Rectal smooth muscle tissue (tissue), 1 donor: Measurements from ENCODE around the gene DRAM1.

Source experiments
- H3K27ac ChIP-seq: one replicate; pipeline ENCODE4 v1.7.0; 2013; ENCODE audit warnings: low read depth, low read length, inconsistent platforms
- H3K27me3 ChIP-seq: one replicate; pipeline ENCODE4 v1.7.0; 2013; ENCODE audit warnings: low read length; ENCODE audit not compliant: control insufficient read depth, insufficient read depth
- H3K36me3 ChIP-seq: one replicate; pipeline ENCODE4 v1.7.0; 2013; ENCODE audit warnings: low read length; ENCODE audit not compliant: control insufficient read depth, insufficient read depth
- H3K4me1 ChIP-seq: one replicate; pipeline ENCODE4 v1.7.0; 2013; ENCODE audit warnings: low read length; ENCODE audit not compliant: control insufficient read depth, insufficient read depth
- H3K4me3 ChIP-seq: one replicate; pipeline ENCODE4 v1.7.0; 2013; ENCODE audit warnings: low read length
- H3K9ac ChIP-seq: one replicate; pipeline ENCODE4 v1.7.0; 2013; ENCODE audit warnings: low read length

The DRAM1 gene

DNA sequence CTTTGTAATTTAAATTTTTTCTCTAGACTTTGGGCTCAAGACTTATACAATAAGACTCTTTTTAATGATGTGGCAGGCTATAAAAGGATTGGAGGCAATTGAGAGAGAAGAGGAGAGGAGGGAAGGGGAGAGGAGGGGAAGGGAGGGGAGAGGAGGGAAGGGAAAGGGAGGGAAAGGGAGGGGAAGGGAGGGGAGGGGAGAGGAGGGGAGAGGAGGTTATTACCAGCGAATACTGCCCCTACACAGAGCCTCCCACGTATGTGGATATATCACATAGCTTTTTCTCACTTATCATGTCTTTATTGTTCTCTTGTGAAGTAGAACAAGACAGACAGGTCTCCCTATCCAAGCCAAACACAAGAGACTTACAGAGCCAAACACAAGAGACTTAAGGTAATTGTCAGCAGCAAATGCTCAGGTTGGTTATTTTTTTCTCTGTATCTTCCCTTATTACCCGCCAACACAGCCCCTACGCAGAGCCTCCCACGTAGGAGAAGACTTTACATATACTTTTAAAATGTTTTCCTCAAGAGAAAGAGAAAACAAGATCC is 63.1 kb downstream of the DRAM1 start:
- Histone ChIP-seq H3K9ac (no peak overlapping the region), H3K27me3 (no peaks in the 10 kb centered on the region), H3K4me3 (no peak overlapping the region), H3K4me1 (no peaks in the 10 kb centered on the region), H3K36me3 (no peaks in the 10 kb centered on the region), H3K27ac (no peak overlapping the region)

- H3K4me1 ChIP-seq = no peaks in the 10 kb centered on the region
- H3K27me3 ChIP-seq = no peaks in the 10 kb centered on the region
- no peak overlapping the region for H3K4me3 ChIP-seq
- no peaks in the 10 kb centered on the region for H3K36me3 ChIP-seq
- no peak overlapping the region for H3K9ac ChIP-seq
- H3K27ac ChIP-seq = no peak overlapping the region
Measured at GRCh38 chr12:101941306-101942249, 64.2 kb downstream of the DRAM1 start.

DNA sequence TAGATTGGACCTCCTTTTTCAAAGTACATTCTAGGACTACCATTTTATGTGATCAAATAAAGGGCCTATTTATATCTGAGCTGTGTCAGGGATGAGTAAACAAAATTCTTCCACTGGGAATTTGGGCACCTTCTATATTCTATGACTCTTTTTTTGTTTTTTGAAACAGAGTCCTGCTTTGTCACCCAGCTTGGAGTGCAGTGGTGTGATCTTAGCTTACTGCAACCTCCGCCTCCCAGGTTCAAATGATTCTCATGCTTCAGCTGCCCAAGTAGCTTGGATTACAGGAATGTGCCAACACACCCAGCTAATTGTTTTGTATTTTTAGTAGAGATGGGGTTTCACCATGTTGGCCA is 64.8 kb downstream of the DRAM1 start:
- Histone ChIP-seq H3K4me3 (no peak overlapping the region), H3K27ac (no peak overlapping the region), H3K27me3 (no peaks in the 10 kb centered on the region), H3K4me1 (no peaks in the 10 kb centered on the region), H3K9ac (no peak overlapping the region), H3K36me3 (no peaks in the 10 kb centered on the region)

- H3K27ac ChIP-seq = no peak overlapping the region
- no peaks in the 10 kb centered on the region for H3K27me3 ChIP-seq
- H3K36me3 ChIP-seq = no peaks in the 10 kb centered on the region
- no peaks in the 10 kb centered on the region for H3K4me1 ChIP-seq
- no peak overlapping the region for H3K9ac ChIP-seq
- H3K4me3 ChIP-seq = no peak overlapping the region
Measured at GRCh38 chr12:101945369-101946232, 68.2 kb downstream of the DRAM1 start.

GRCh38 chr12:101946233-101946611 is 68.8 kb downstream of the DRAM1 start:
- H3K4me1 ChIP-seq = no peaks in the 10 kb centered on the region
- no peaks in the 10 kb centered on the region for H3K36me3 ChIP-seq
- no peak overlapping the region for H3K9ac ChIP-seq
- H3K27ac ChIP-seq = no peak overlapping the region
- H3K4me3 ChIP-seq = no peak overlapping the region
- H3K27me3 ChIP-seq = no peaks in the 10 kb centered on the region

DNA sequence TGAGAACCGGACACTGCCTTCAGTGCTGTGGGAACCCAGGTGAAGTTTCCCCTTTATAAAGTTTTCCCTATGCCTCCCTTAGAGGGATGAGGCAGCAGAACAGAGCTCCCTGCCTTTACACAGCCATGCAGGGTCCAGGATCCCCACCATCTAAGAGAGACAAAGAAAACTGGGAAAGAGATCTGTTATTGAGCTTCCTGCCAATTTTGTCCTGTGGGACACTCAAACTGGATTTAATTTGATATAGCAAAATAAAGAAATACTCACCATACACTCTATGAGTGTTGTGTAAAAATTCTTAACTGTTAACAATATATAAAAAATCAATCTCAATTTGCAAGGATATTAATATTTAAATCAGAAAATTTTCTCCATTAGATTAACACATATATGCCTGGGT is 69.9 kb downstream of the DRAM1 start:
- H3K4me1 ChIP-seq = no peaks in the 10 kb centered on the region
- no peak overlapping the region for H3K4me3 ChIP-seq
- no peaks in the 10 kb centered on the region for H3K27me3 ChIP-seq
- no peak overlapping the region for H3K9ac ChIP-seq
- no peak overlapping the region for H3K27ac ChIP-seq
- H3K36me3 ChIP-seq = no peaks in the 10 kb centered on the region

DNA sequence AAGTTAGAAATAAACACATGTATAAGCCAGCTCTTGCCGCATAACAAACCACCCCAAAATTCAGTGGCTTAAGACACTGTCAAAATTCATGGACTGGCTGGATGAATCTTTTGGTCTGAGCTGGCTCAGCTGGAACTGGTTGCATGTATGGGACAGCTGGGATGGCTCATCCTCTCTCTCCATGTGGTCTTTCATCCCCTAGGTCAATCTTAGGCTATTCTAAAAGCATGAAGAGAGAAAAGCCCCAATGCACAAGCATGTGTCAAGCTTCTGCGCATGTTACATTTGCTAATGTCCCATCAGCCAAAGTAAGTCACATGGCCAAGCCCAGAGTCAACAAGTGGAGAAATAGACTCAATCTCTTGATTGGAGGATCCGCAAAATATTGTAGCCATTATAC is 71.0 kb downstream of the DRAM1 start:
- Histone ChIP-seq H3K27me3 (no peaks in the 10 kb centered on the region), H3K27ac (no peak overlapping the region), H3K4me1 (no peaks in the 10 kb centered on the region), H3K4me3 (no peak overlapping the region), H3K36me3 (no peaks in the 10 kb centered on the region), H3K9ac (no peak overlapping the region)

GRCh38 chr12:101951002-101951670 is 73.8 kb downstream of the DRAM1 start:
- Histone ChIP-seq H3K27ac (no peak overlapping the region), H3K27me3 (no peaks in the 10 kb centered on the region), H3K4me3 (no peak overlapping the region), H3K9ac (no peak overlapping the region), H3K36me3 (no peaks in the 10 kb centered on the region), H3K4me1 (no peaks in the 10 kb centered on the region)

DNA sequence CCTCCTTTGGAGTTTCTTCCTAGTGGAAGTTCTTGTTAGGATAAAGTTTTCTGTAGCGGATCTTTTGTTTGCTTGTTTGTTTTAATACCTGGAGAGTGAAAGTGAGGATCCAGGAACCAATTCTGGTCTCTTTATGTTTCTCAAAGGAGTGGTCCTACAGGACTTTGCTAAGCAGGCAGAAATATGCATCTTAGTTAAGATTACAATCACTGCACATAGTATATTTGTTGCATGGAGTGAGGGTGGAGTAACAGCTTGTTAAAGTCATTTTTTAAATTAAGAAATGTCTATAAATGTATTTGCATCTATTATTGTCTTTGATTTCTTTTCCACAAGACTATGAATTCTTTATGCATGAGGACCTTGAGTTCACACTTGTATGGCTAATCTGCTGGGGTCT is 76.7 kb downstream of the DRAM1 start:
- Histone ChIP-seq H3K4me1 (no peaks in the 10 kb centered on the region), H3K27ac (no peak overlapping the region), H3K27me3 (no peaks in the 10 kb centered on the region), H3K9ac (no peak overlapping the region), H3K36me3 (no peaks in the 10 kb centered on the region), H3K4me3 (no peak overlapping the region)

GRCh38 chr12:101954676-101955075 is 77.3 kb downstream of the DRAM1 start:
- H3K36me3 ChIP-seq = no peaks in the 10 kb centered on the region

GRCh38 chr12:101957252-101957959 is 80.0 kb downstream of the DRAM1 start:
- no peaks in the 10 kb centered on the region for H3K27me3 ChIP-seq
- no peak overlapping the region for H3K27ac ChIP-seq
- no peaks in the 10 kb centered on the region for H3K36me3 ChIP-seq
- H3K4me3 ChIP-seq = no peak overlapping the region
- H3K9ac ChIP-seq = no peak overlapping the region
- H3K4me1 ChIP-seq = no peaks in the 10 kb centered on the region

More at GRCh38 chr12:101954676-101955075, 77.3 kb downstream of the DRAM1 start:
- no peaks in the 10 kb centered on the region for H3K27me3 ChIP-seq
- no peak overlapping the region for H3K27ac ChIP-seq
- H3K4me1 ChIP-seq = no peaks in the 10 kb centered on the region
- H3K4me3 ChIP-seq = no peak overlapping the region
- no peak overlapping the region for H3K9ac ChIP-seq
